ENCODE results near the gene F2.

The F2 gene

DNA sequence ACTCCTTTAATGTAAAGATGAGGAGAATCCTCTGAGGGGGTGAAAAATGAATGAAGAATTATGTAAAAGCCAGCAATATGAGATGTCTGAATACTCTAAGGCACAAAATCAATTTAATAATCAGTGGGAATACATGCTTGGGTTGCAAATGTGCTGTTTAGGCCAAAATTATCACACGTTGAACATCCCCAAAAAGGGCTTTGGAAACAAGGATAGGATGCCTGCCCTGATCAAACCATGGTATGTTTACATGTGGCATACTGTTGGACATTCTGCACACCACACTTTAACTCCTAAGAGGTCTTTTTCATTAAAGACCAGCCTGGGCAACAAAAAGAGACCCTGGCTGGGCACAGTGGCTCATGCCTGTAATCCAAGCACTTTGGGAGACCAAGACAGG is 26.3 kb downstream of the F2 start:
- no peak overlapping the region for H3K4me3 ChIP-seq (ENCODE audit: low read depth, low read length)
- DNase-seq (ENCODE audit: low read depth) = no peak
- TF ChIP-seq POLR2A (IDR thresholded peaks at IDR 0.05; ENCODE audit: extremely low read depth, insufficient read length) (no peak), MYC (IDR thresholded peaks at IDR 0.05; ENCODE audit: low read depth, low read length) (no peak)
- TF ChIP-seq, protein P1, sequence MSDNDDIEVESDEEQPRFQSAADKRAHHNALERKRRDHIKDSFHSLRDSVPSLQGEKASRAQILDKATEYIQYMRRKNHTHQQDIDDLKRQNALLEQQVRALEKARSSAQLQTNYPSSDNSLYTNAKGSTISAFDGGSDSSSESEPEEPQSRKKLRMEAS (IDR thresholded peaks at IDR 0.05; ENCODE audit: low read depth, low read length) = no peak
- TF ChIP-seq, protein P2, sequence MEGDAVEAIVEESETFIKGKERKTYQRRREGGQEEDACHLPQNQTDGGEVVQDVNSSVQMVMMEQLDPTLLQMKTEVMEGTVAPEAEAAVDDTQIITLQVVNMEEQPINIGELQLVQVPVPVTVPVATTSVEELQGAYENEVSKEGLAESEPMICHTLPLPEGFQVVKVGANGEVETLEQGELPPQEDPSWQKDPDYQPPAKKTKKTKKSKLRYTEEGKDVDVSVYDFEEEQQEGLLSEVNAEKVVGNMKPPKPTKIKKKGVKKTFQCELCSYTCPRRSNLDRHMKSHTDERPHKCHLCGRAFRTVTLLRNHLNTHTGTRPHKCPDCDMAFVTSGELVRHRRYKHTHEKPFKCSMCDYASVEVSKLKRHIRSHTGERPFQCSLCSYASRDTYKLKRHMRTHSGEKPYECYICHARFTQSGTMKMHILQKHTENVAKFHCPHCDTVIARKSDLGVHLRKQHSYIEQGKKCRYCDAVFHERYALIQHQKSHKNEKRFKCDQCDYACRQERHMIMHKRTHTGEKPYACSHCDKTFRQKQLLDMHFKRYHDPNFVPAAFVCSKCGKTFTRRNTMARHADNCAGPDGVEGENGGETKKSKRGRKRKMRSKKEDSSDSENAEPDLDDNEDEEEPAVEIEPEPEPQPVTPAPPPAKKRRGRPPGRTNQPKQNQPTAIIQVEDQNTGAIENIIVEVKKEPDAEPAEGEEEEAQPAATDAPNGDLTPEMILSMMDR (IDR thresholded peaks at IDR 0.05; ENCODE audit: low read depth, low read length) = no peak

GRCh38 chr11:46745995-46746394 is 27.0 kb downstream of the F2 start:
- DNase-seq (ENCODE audit: low read depth) = no peak
- no peak overlapping the region for H3K4me3 ChIP-seq (ENCODE audit: low read depth, low read length)
- TF ChIP-seq, protein P1 (IDR thresholded peaks at IDR 0.05; ENCODE audit: low read depth, low read length) = no peak
- TF ChIP-seq, protein P2 (IDR thresholded peaks at IDR 0.05; ENCODE audit: low read depth, low read length) = no peak
- TF ChIP-seq POLR2A (IDR thresholded peaks at IDR 0.05; ENCODE audit: extremely low read depth, insufficient read length) (no peak), MYC (IDR thresholded peaks at IDR 0.05; ENCODE audit: low read depth, low read length) (no peak)

DNA sequence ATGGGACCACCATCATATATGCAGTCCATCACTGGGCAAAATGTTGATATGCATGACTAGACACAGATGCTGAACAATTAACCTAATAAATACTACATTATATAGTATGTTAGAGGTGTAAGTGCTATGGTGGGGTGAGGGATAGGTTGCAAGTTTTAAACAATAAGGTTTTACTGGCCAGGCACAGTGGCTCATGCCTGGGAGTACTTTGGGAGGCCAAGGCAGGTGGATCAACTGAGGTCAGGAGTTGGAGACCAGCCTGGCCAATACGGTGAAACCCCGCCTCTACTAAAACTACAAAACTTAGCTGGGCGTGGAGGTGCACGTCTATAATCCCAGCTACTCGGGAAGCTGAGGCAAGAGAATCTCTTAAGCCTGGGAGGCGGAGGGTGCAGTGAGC is 28.1 kb downstream of the F2 start:
- no peak overlapping the region for H3K4me3 ChIP-seq (ENCODE audit: low read depth, low read length)
- DNase-seq (ENCODE audit: low read depth) = no peak
- TF ChIP-seq POLR2A (IDR thresholded peaks at IDR 0.05; ENCODE audit: extremely low read depth, insufficient read length) = no peak

DNA sequence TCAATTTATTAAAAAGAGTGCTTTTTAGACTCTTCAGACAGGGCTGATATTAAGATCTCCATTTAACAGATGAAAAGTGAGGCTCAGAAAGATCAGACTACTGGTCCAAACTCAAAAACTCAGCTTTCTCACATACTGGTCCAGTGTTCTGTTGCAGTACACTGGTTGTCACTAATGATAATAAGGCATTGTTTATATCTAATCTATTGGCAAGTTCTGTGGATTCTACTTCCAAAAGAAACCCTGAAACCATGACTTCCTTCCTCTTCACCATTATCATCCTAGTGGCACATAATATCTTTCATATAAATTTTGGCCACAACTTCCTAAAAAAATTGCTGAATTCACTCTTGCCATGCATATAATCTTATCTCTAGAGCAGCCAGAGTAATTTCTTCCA is 36.9 kb downstream of the F2 start:
- H3K4me3 ChIP-seq (ENCODE audit: low read depth, low read length) = no peak overlapping the region
- no peak for DNase-seq (ENCODE audit: low read depth)
- TF ChIP-seq, protein P1 (IDR thresholded peaks at IDR 0.05; ENCODE audit: low read depth, low read length) = no peak
- TF ChIP-seq MYC (IDR thresholded peaks at IDR 0.05; ENCODE audit: low read depth, low read length) (no peak), POLR2A (IDR thresholded peaks at IDR 0.05; ENCODE audit: extremely low read depth, insufficient read length) (no peak)
- TF ChIP-seq, protein P2 (IDR thresholded peaks at IDR 0.05; ENCODE audit: low read depth, low read length) = no peak

DNA sequence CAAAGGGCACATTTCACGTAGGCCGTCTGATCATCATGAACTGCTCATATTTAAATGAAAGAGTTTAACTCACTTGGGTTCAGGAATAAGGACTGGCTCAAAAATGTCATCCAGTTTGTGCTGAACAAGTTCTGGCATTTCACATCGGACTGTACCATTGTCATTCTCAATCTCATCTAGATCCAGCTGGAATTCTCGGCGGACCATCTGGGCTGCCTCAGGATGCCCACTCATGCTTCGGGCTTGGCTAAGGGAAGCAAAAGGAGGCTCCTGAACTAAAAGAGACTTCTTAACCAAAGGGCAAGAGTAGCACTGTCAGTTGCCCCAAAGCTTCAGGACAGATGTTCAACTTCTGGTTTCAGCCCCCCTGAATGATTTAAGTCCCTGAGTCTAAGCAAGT is 40.2 kb downstream of the F2 start:
- no peak overlapping the region for H3K4me3 ChIP-seq (ENCODE audit: low read depth, low read length)
- TF ChIP-seq POLR2A (IDR thresholded peaks at IDR 0.05; ENCODE audit: extremely low read depth, insufficient read length) (no peak), MYC (IDR thresholded peaks at IDR 0.05; ENCODE audit: low read depth, low read length) (no peak)
- TF ChIP-seq, protein P1 (IDR thresholded peaks at IDR 0.05; ENCODE audit: low read depth, low read length) = no peak
- TF ChIP-seq, protein P2 (IDR thresholded peaks at IDR 0.05; ENCODE audit: low read depth, low read length) = no peak
- no peak for DNase-seq (ENCODE audit: low read depth)

DNA sequence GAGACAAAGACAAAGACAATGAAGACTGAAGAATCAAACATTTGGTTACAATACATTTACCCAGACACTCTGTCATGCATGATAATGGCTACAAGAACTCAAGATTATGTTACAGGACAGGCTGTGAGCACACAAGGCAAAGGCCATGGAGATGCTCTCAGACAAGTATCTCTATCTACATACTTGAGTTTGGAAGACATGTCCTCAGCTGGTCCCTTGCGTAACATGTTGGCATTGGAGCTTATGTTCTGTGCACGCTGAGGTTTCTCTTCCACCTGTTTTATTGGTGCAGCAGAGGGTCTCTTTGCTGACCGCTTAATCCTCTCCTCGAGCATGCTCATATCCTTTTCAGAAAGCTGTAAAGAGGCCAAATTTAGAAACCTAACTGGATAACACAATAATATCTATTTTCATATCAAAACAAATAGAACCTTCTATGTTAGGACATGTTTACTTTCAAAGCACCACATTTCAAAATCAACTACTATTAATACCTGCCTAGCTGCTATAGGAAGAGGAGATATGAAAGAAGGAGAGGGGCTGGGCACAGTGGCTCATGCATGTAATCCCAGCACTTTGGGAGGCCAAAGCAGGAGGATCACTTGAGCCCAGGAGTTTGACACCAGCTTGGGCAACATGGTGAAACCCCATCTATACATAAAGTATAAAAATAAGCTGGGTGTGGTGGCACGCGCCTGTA is 41.6 kb downstream of the F2 start:
- no peak for DNase-seq (ENCODE audit: low read depth)
- no peak for TF ChIP-seq POLR2A (IDR thresholded peaks at IDR 0.05; ENCODE audit: extremely low read depth, insufficient read length)
- TF ChIP-seq MYC (IDR thresholded peaks at IDR 0.05; ENCODE audit: low read depth, low read length) = no peak
- TF ChIP-seq, protein P2 (IDR thresholded peaks at IDR 0.05; ENCODE audit: low read depth, low read length) = no peak
- TF ChIP-seq, protein P1 (IDR thresholded peaks at IDR 0.05; ENCODE audit: low read depth, low read length) = no peak
- no peak overlapping the region for H3K4me3 ChIP-seq (ENCODE audit: low read depth, low read length)
